H1 (cell line): ENCODE measurements around the gene GRK5. TPM values are rescaled to one million over a fixed set of nuclear protein-coding genes. Genes with fewer than 3 reads are reported as not detected.

ENCODE experiments used
- CTCF ChIA-PET: fragments of 300-600 bp; sonication (Branson Sonifier 250); formaldehyde crosslinking; loops from one replicate; lab custom pipeline; 2021; ENCODE audit not compliant: partially characterized antibody; lab: Charles Lee
- POLR2A ChIA-PET: fragments of 300-600 bp; sonication (Branson Sonifier 250); formaldehyde crosslinking; loops from one replicate; lab custom pipeline; 2021; ENCODE audit warnings: inconsistent platforms; ENCODE audit not compliant: partially characterized antibody; lab: Charles Lee
- DNase-seq, 2 experiments: peaks; one replicate each; pipeline versions ENCODE4 v3.0.0 to v3.0.0-alpha.2; 2010 to 2022; ENCODE audit warnings: low spot score in 2 of 2, low read depth in 1 of 2, mixed read lengths in 1 of 2
- FAIRE-seq: peaks from 2 replicates; lab custom pipeline; 2011; peaks lifted over from hg19 to GRCh38; lab: Jason Lieb, UNC
- H2AFZ ChIP-seq: 2 replicates; pipeline ENCODE4 v1.8.1; 2012; ENCODE audit warnings: low read length, inconsistent platforms
- H2AK5ac ChIP-seq: 2 replicates; pipeline ENCODE4 v1.6.1; 2013; ENCODE audit warnings: low read depth, low read length
- H2BK120ac ChIP-seq: replicated peaks from 2 replicates; pipeline ENCODE3; 2013; ENCODE audit warnings: low read depth, low read length, inconsistent platforms
- H2BK12ac ChIP-seq: 2 replicates; pipeline ENCODE4 v1.6.1; 2013; ENCODE audit warnings: low read depth, low read length
- H2BK15ac ChIP-seq: 2 replicates; pipeline ENCODE4 v1.6.1; 2013; ENCODE audit warnings: low read length
- H2BK20ac ChIP-seq: 2 replicates; pipeline ENCODE4 v1.6.1; 2013; ENCODE audit warnings: low read length
- H2BK5ac ChIP-seq: 2 replicates; pipeline ENCODE4 v1.6.1; 2013; ENCODE audit warnings: low read depth, low read length
- H3K14ac ChIP-seq: 2 replicates; pipeline ENCODE4 v1.6.1; 2013; ENCODE audit warnings: inconsistent platforms; ENCODE audit not compliant: insufficient read length
- H3K18ac ChIP-seq: 2 replicates; pipeline ENCODE4 v1.6.1; 2013; ENCODE audit warnings: low read length; ENCODE audit errors: extremely low read depth
- H3K23ac ChIP-seq: 2 replicates; pipeline ENCODE4 v1.6.1; 2013; ENCODE audit warnings: inconsistent platforms; ENCODE audit not compliant: insufficient read length
- H3K23me2 ChIP-seq: 2 replicates; pipeline ENCODE4 v1.6.1; 2013; ENCODE audit warnings: low read depth, low read length
- H3K27ac ChIP-seq: 2 replicates; pipeline ENCODE4 v1.6.1; 2011; ENCODE audit warnings: low read depth, low read length, inconsistent platforms
- H3K27me3 ChIP-seq, 4 experiments: replicated peaks in 1 of 4; 1 replicate in 1 of 4; 2 replicates in 3 of 4; pipeline versions ENCODE4 v1.6.1 to v1.8.1; 2011 to 2013; ENCODE audit warnings: low read length in 3 of 4, mild to moderate bottlenecking in 3 of 4, inconsistent platforms in 2 of 4, mixed read lengths in 2 of 4, moderate library complexity in 1 of 4; ENCODE audit not compliant: control insufficient read depth in 3 of 4, insufficient read depth in 3 of 4; ENCODE audit errors: extremely low read depth in 1 of 4
- H3K36me3 ChIP-seq, 4 experiments: 2 replicates each; pipeline versions ENCODE4 v1.6.1 to v1.8.1; 2011 to 2013; ENCODE audit warnings: mild to moderate bottlenecking in 4 of 4, low read length in 3 of 4, moderate library complexity in 2 of 4, control low read depth in 1 of 4, inconsistent platforms in 1 of 4; ENCODE audit not compliant: insufficient read depth in 4 of 4, control insufficient read depth in 2 of 4
- H3K4ac ChIP-seq: replicated peaks from 2 replicates; pipeline ENCODE3; 2013; ENCODE audit warnings: low read length, low read depth, mixed read lengths, inconsistent platforms; ENCODE audit not compliant: insufficient read length
- H3K4me1 ChIP-seq, 4 experiments: replicated peaks in 1 of 4; 1 replicate in 1 of 4; 2 replicates in 3 of 4; pipeline versions ENCODE4 v1.6.1 to v1.8.1; 2011 to 2013; ENCODE audit warnings: low read length in 3 of 4, inconsistent platforms in 2 of 4, mixed read lengths in 1 of 4; ENCODE audit not compliant: insufficient read depth in 4 of 4, control insufficient read depth in 3 of 4
- H3K4me2 ChIP-seq, 2 experiments: 2 replicates each; pipeline versions ENCODE4 v1.6.1 to v1.8.1; 2011 to 2013; ENCODE audit warnings: low read depth in 2 of 2, low read length in 2 of 2, control low read depth in 1 of 2, inconsistent platforms in 1 of 2, mild to moderate bottlenecking in 1 of 2; ENCODE audit not compliant: insufficient read depth in 1 of 2
- H3K4me3 ChIP-seq, 4 experiments: fragments of 200-600, 300-600 bp in 1 of 4; sonication (generic), shearing (Covaris generic), sonication (Bioruptor Twin) in 1 of 4; 2 replicates each; pipeline versions ENCODE4 v1.5.1 to v1.8.1; 2011 to 2016; ENCODE audit warnings: low read length in 4 of 4, low read depth in 3 of 4, control low read depth in 2 of 4, inconsistent platforms in 2 of 4, mild to moderate bottlenecking in 2 of 4, mixed read lengths in 1 of 4, moderate library complexity in 1 of 4; ENCODE audit not compliant: insufficient read depth in 2 of 4; ENCODE audit errors: extremely low read depth in 1 of 4
- H3K56ac ChIP-seq: replicated peaks from 2 replicates; pipeline ENCODE3; 2013; ENCODE audit warnings: low read depth, mild to moderate bottlenecking, mixed read lengths, low read length, inconsistent platforms; ENCODE audit not compliant: insufficient read length
- H3K79me1 ChIP-seq: 2 replicates; pipeline ENCODE4 v1.6.1; 2013; ENCODE audit warnings: low read depth, low read length, control low read depth
- H3K79me2 ChIP-seq, 2 experiments: 2 replicates each; pipeline versions ENCODE4 v1.6.1 to v1.8.1; 2012 to 2013; ENCODE audit warnings: low read length in 2 of 2, mild to moderate bottlenecking in 2 of 2, inconsistent platforms in 1 of 2; ENCODE audit not compliant: insufficient read depth in 2 of 2, control insufficient read depth in 1 of 2
- H3K9ac ChIP-seq, 4 experiments: replicated peaks in 1 of 4; 1 replicate in 1 of 4; 2 replicates in 3 of 4; pipeline versions ENCODE4 v1.6.1 to v1.8.1; 2011 to 2013; ENCODE audit warnings: low read depth in 3 of 4, low read length in 3 of 4, control low read depth in 2 of 4, mild to moderate bottlenecking in 2 of 4, moderate library complexity in 2 of 4, inconsistent platforms in 1 of 4; ENCODE audit errors: extremely low read depth in 1 of 4
- H3K9me3 ChIP-seq, 2 experiments: 2 replicates each; pipeline versions ENCODE4 v1.6.1 to v1.8.1; 2012 to 2013; ENCODE audit warnings: mild to moderate bottlenecking in 2 of 2, moderate library complexity in 2 of 2, control low read depth in 1 of 2, inconsistent platforms in 1 of 2, low read depth in 1 of 2, low read length in 1 of 2, mixed read lengths in 1 of 2; ENCODE audit not compliant: insufficient read depth in 2 of 2
- H4K20me1 ChIP-seq, 2 experiments: replicated peaks in 1 of 2; 2 replicates each; pipeline versions ENCODE3 to v1.8.1; 2011 to 2013; ENCODE audit warnings: inconsistent platforms in 2 of 2, low read length in 2 of 2, mild to moderate bottlenecking in 1 of 2; ENCODE audit not compliant: insufficient read depth in 2 of 2, control insufficient read depth in 1 of 2
- H4K5ac ChIP-seq: 2 replicates; pipeline ENCODE4 v1.6.1; 2013; ENCODE audit warnings: low read length, low read depth, mixed read lengths, inconsistent platforms; ENCODE audit not compliant: insufficient read length
- H4K8ac ChIP-seq: 2 replicates; pipeline ENCODE4 v1.8.0; 2013; ENCODE audit warnings: mild to moderate bottlenecking, moderate library complexity, low read length, inconsistent platforms; ENCODE audit not compliant: insufficient read depth; ENCODE audit errors: extremely low read depth
- H4K91ac ChIP-seq: replicated peaks from 2 replicates; pipeline ENCODE3; 2013; ENCODE audit warnings: low read length, mixed read lengths, inconsistent platforms; ENCODE audit not compliant: insufficient read length
- ATF2 ChIP-seq: IDR thresholded peaks from 2 replicates; pipeline ENCODE4 v1.6.1; 2012; ENCODE audit warnings: low read length, inconsistent platforms
- WGBS, 2 experiments: shearing (Covaris generic) in 1 of 2; methylation state at CpG; one replicate each; pipeline versions ENCODE4 v1.1.6 to v1.1.7; 2013 to 2015; ENCODE audit warnings: low lambda C conversion rate in 2 of 2, mixed read lengths in 2 of 2, inconsistent platforms in 1 of 2, low coverage in 1 of 2, missing lambda C conversion rate in 1 of 2; ENCODE audit not compliant: insufficient replicate concordance in 2 of 2, insufficient coverage in 1 of 2, insufficient read length in 1 of 2; ENCODE audit errors: extremely low coverage in 1 of 2, missing lambda C conversion rate in 1 of 2; 5-methylcytosine and 5-hydroxymethylcytosine counted together
- polyA plus RNA-seq, 7 experiments: library from polyadenylated mRNA; depleted of rRNA in 3 of 7; stranded (reverse) in 5 of 7; unstranded in 2 of 7; fragments of >200 nt in 5 of 7; fragments of 200-250 nt in 2 of 7; gene quantifications; 1 replicate in 5 of 7; 2 replicates in 1 of 7; 4 replicates in 1 of 7; pipeline versions ENCODE4 v1.2.1 to v1.2.3, GENCODE V29; 2011 to 2013; ENCODE audit warnings: missing spikeins in 2 of 7, mixed read lengths in 2 of 7
- total RNA-seq: library from RNA; stranded (reverse); fragmentation: NEBNext Ultra II Directional; extraction: Animal tissue kit (Norgen Biotek cat#: 25700); gene quantifications from 2 replicates; pipeline ENCODE4 v1.2.1, GENCODE V29; 2021

The GRK5 gene
- total and polyA plus RNA-seq, 2 of the 8 experiments (the other 6 are each of a cell fraction or from before 2014, with no cell fraction given): 0.54 to 2.5 TPM

- ChIA-PET POLR2A (interaction anchor here (0.7 kb wide), 1 partner anchor 100 kb away, joined by 3 read pairs; no protein-coding TSS in a partner anchor), CTCF (interaction anchor here (0.6 to 1.3 kb wide), 4 partner anchors 21 to 234 kb away, joined by 3 to 4 read pairs (median 4); no protein-coding TSS in a partner anchor)
- H3K79me2 ChIP-seq: no peaks in the 10 kb centered on the region
- no peak overlapping the region for H2BK120ac ChIP-seq
- H3K4me2 ChIP-seq: no peak overlapping the region
- no peaks in the 10 kb centered on the region for H3K23me2 ChIP-seq
- no peak for TF ChIP-seq ATF2
- no peak overlapping the region for H3K27ac ChIP-seq
- no peak overlapping the region for H2AFZ ChIP-seq
- no peak overlapping the region for H3K18ac ChIP-seq
- H2BK5ac ChIP-seq: no peak overlapping the region
- H3K36me3 ChIP-seq: no peaks in the 10 kb centered on the region
- H3K4me1 ChIP-seq: peaks cover 0 to 2% (median 0%) of the 10 kb centered on the region in 4 experiments; a peak in 2 of 7 replicates
- H4K5ac ChIP-seq: no peak overlapping the region
- FAIRE-seq (no peak), DNase-seq (no peak)
- no peak overlapping the region for H4K8ac ChIP-seq
- no peak overlapping the region for H2BK15ac ChIP-seq
- no peak overlapping the region for H2BK20ac ChIP-seq
- no peak overlapping the region for H3K23ac ChIP-seq
- 94% methylated on average over 8 of the region's 9 CpGs; no CpG with 5 or more reads in 1 of the 2 experiments for WGBS, 2 experiments
- H3K4ac ChIP-seq: no peak overlapping the region
- no peak overlapping the region for H3K14ac ChIP-seq
- no peak overlapping the region for H3K9ac ChIP-seq
- H2BK12ac ChIP-seq: no peak overlapping the region
- H3K56ac ChIP-seq: no peak overlapping the region
- H3K4me3 ChIP-seq: no peak overlapping the region
- no peaks in the 10 kb centered on the region for H3K79me1 ChIP-seq
- no peak overlapping the region for H4K91ac ChIP-seq
- H2AK5ac ChIP-seq: no peak overlapping the region
- peaks cover 0 to 4% of the 10 kb centered on the region in 2 experiments; a peak in 1 of 4 replicates for H3K9me3 ChIP-seq
- H4K20me1 ChIP-seq: no peaks in the 10 kb centered on the region
- no peaks in the 10 kb centered on the region for H3K27me3 ChIP-seq
Measured at GRCh38 chr10:119183664-119184412, 23.5 kb upstream of the GRK5 start.
